Effector memory CD4-positive, alpha-beta T cell (primary cell): Measurements from ENCODE around the gene RNF146.

ENCODE experiments used
- DNase-seq, 3 donors: peaks; one replicate each; pipeline ENCODE4 v3.0.0-alpha.2; 2020
- H3K27ac ChIP-seq: 2 replicates; pipeline ENCODE4 v1.7.0; 2013; ENCODE audit warnings: mild to moderate bottlenecking, low read length, moderate library complexity; ENCODE audit not compliant: insufficient read depth, poor library complexity, severe bottlenecking
- H3K27me3 ChIP-seq: replicated peaks from 2 replicates; pipeline ENCODE4 v1.7.0; 2013; ENCODE audit warnings: mild to moderate bottlenecking, low read length; ENCODE audit not compliant: insufficient read depth, control insufficient read depth, poor library complexity, severe bottlenecking
- H3K36me3 ChIP-seq: 2 replicates; pipeline ENCODE4 v1.7.0; 2013; ENCODE audit warnings: mild to moderate bottlenecking, low read length, moderate library complexity; ENCODE audit not compliant: control insufficient read depth, insufficient read depth
- H3K4me1 ChIP-seq: 2 replicates; pipeline ENCODE4 v1.7.0; 2013; ENCODE audit warnings: low read length, mild to moderate bottlenecking; ENCODE audit not compliant: control insufficient read depth, insufficient read depth, poor library complexity, severe bottlenecking
- H3K4me3 ChIP-seq: 2 replicates; pipeline ENCODE4 v1.7.0; 2013; ENCODE audit warnings: low read length, low read depth, mild to moderate bottlenecking; ENCODE audit not compliant: insufficient read depth, poor library complexity, severe bottlenecking
- H3K9me3 ChIP-seq: 2 replicates; pipeline ENCODE4 v1.7.0; 2013; ENCODE audit warnings: mild to moderate bottlenecking, low read length, moderate library complexity; ENCODE audit not compliant: control insufficient read depth

The RNF146 gene

GRCh38 chr6:127255286-127255685 lies 11.4 kb upstream of the RNF146 start:
- Histone ChIP-seq H3K27ac (no peak overlapping the region), H3K4me3 (no peak overlapping the region), H3K4me1 (no peaks in the 10 kb centered on the region), H3K36me3 (no peaks in the 10 kb centered on the region), H3K27me3 (no peaks in the 10 kb centered on the region), H3K9me3 (no peaks in the 10 kb centered on the region)
- DNase-seq: no peak

- no peak overlapping the region for H3K4me3 ChIP-seq
- no peaks in the 10 kb centered on the region for H3K9me3 ChIP-seq
- H3K4me1 ChIP-seq: peaks cover 3% of the 10 kb centered on the region
- no peaks in the 10 kb centered on the region for H3K27me3 ChIP-seq
- H3K36me3 ChIP-seq: no peaks in the 10 kb centered on the region
- H3K27ac ChIP-seq: no peak overlapping the region
- DNase-seq: no peak
Observed at GRCh38 chr6:127262896-127263295, 3.8 kb upstream of the RNF146 start.

- Histone ChIP-seq H3K27me3 (no peaks in the 10 kb centered on the region), H3K4me3 (no peak overlapping the region), H3K9me3 (no peaks in the 10 kb centered on the region), H3K4me1 (peaks cover 3% of the 10 kb centered on the region), H3K27ac (no peak overlapping the region), H3K36me3 (no peaks in the 10 kb centered on the region)
- no peak for DNase-seq
Observed at GRCh38 chr6:127263481-127263880, 3.2 kb upstream of the RNF146 start.

DNA sequence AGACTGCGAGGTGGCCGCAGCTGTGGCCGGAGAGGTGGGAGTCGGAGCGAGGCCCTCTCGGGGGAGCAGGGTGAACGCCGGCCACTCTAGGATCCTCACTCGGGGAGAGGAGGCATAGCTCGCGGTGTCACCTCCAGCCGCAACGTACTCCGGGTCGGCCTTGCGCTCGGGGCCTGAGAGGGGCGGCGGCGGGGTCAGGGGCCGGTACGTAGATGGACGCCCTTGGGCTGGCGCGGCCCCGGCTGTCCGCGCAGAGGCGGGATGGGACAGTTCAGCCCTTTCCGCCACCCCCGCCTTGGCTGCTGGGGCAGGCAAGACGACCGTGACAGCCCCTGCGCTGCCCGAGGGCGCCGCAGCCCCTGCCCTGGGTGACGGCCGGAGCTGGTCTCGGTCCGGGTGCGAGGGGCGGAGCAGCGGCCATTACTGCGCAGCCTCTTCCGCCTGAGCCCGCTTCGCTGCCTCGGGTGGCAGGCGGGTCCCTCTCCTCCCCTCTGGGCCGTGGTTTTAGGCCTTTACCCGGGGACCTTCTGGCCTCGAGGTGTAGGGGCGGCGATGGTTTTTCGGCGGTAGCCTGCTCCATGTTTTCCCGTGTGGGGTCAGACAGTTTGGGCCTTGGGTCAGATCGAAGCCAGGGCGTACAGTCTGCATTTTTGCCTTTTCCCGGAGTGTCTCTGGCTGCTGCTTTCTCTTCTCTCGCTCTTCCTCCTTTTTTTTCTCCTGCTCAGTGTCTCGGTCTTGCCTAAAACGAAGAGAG lies 405 bp downstream of the RNF146 start:
- no peaks in the 10 kb centered on the region for H3K36me3 ChIP-seq
- DNase-seq: peak; percentile 4 to 34 (median 23)
- no peaks in the 10 kb centered on the region for H3K9me3 ChIP-seq
- H3K4me1 ChIP-seq: peaks cover 3% of the 10 kb centered on the region
- peak overlapping the region; percentile 92 for H3K27ac ChIP-seq
- H3K4me3 ChIP-seq: peak overlapping the region; percentile 98
- no peaks in the 10 kb centered on the region for H3K27me3 ChIP-seq

- peak in 1 of 3 donors; percentile 2 for DNase-seq
- H3K27me3 ChIP-seq: no peaks in the 10 kb centered on the region
- no peaks in the 10 kb centered on the region for H3K36me3 ChIP-seq
- H3K9me3 ChIP-seq: no peaks in the 10 kb centered on the region
- H3K4me3 ChIP-seq: peak overlapping the region; percentile 98
- peaks cover 3% of the 10 kb centered on the region for H3K4me1 ChIP-seq
- peak overlapping the region; percentile 92 for H3K27ac ChIP-seq
Observed at GRCh38 chr6:127267646-127268625, 1.3 kb downstream of the RNF146 start.

DNA sequence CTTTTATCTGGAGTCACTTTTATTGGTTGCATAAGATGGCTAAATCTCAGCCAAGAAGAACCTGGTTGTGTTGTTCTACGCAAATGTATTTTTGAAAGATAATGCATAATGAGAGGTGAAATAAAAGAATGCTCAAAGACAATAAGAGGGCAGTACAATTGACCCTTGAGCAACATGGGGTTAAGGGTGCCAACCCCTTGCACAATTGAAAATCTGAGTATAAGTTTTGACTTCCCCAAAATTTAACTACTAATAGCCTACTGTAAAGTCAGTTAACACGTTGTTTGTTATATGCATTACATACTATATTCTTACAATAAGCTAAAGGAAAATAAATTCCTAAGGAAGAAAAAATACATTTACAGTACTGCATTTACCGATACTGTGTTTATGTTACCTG lies 5.9 kb downstream of the RNF146 start:
- Histone ChIP-seq H3K4me3 (no peak overlapping the region), H3K27me3 (no peaks in the 10 kb centered on the region), H3K36me3 (no peaks in the 10 kb centered on the region), H3K27ac (no peak overlapping the region), H3K9me3 (no peaks in the 10 kb centered on the region), H3K4me1 (peaks cover 3% of the 10 kb centered on the region)
- DNase-seq: no peak

DNA sequence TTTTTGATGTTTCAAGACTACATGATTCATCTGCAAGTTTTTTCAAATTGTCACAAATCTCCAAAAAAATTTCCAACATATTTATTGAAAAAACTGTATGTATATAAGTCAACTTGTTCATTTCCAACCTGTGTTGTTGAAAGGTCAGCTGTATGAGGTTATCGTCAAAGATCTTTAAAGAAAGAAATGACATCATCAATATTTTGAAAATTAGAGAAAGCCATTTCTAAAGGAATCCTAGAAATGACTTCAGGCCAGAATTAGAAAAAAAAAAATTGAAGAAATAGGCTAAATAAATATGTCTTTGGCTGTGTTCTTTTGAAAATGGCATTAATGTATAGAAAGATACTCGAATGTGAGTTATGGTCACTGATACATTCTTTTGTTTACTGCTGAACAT lies 6.8 kb downstream of the RNF146 start:
- no peaks in the 10 kb centered on the region for H3K36me3 ChIP-seq
- H3K27ac ChIP-seq: no peak overlapping the region
- no peaks in the 10 kb centered on the region for H3K27me3 ChIP-seq
- H3K4me3 ChIP-seq: no peak overlapping the region
- no peaks in the 10 kb centered on the region for H3K4me1 ChIP-seq
- H3K9me3 ChIP-seq: no peaks in the 10 kb centered on the region
- no peak for DNase-seq

DNA sequence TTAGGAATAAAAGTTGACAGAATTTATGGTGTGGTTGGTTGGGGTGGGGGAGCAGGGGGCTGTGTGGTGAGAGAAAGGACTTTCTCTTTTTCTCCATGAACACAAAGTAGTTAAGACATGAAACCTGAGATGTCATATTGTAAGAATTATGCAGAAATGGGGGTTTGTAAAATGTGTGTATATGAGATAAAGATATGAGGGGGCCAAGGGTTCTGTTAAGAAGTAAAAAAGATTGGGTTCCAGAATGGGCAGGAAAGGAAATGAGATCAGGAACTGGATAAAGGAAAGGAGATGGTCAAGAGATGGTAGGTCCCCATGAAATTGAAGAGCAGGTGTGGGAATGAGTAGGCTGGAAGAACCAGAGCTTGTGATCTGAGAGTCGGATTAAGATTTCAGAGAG lies 9.7 kb downstream of the RNF146 start:
- Histone ChIP-seq H3K4me3 (no peak overlapping the region), H3K36me3 (peaks cover 2% of the 10 kb centered on the region), H3K27ac (no peak overlapping the region), H3K9me3 (no peaks in the 10 kb centered on the region), H3K27me3 (no peaks in the 10 kb centered on the region), H3K4me1 (no peaks in the 10 kb centered on the region)
- no peak for DNase-seq

GRCh38 chr6:127277878-127278843 lies 11.5 kb downstream of the RNF146 start:
- DNase-seq: no peak
- H3K4me1 ChIP-seq: no peaks in the 10 kb centered on the region
- no peaks in the 10 kb centered on the region for H3K9me3 ChIP-seq
- H3K27me3 ChIP-seq: no peaks in the 10 kb centered on the region
- H3K27ac ChIP-seq: no peak overlapping the region
- H3K4me3 ChIP-seq: no peak overlapping the region
- H3K36me3 ChIP-seq: peaks cover 3% of the 10 kb centered on the region
